ENCODE results near the gene TMEM132E. TPM values are rescaled to one million over a fixed set of nuclear protein-coding genes. Genes with fewer than 3 reads are reported as not detected.
A peak's percentile ranks its signal among the peaks of the same experiment; 100 is the strongest.

Gene TMEM132E
- total and polyA plus RNA-seq, 3 donors from 2014 or later, result 2.6 to 3.6 (median 3.1) TPM

- no peak overlapping the region for H3K27ac ChIP-seq
- H3K4me1 ChIP-seq, result no peaks in the 10 kb centered on the region
- intact Hi-C loops (cut with DNase I; ENCODE audit: low total_unique reads), result no loop called here
- TF ChIP-seq POLR2A (IDR thresholded peaks at IDR 0.05), result no peak
- peak in 1 of 3 experiments; percentile 45 for TF ChIP-seq CTCF (IDR thresholded peaks at IDR 0.05)
- 58 to 77% methylated on average over 2 of the region's 2 CpGs for WGBS, 2 donors
- H3K36me3 ChIP-seq (ENCODE audit: low read depth, missing control alignments), result no peaks in the 10 kb centered on the region
- no peak for DNase-seq
- no peak overlapping the region for H3K4me3 ChIP-seq
- no peaks in the 10 kb centered on the region for H3K27me3 ChIP-seq
- no peaks in the 10 kb centered on the region for H3K9me3 ChIP-seq
Measured at GRCh38 chr17:34562387-34562786, 17.0 kb upstream of the TMEM132E start.

- no peak overlapping the region for H3K27ac ChIP-seq
- H3K27me3 ChIP-seq, result no peaks in the 10 kb centered on the region
- H3K36me3 ChIP-seq (ENCODE audit: low read depth, missing control alignments), result no peaks in the 10 kb centered on the region
- no peaks in the 10 kb centered on the region for H3K4me1 ChIP-seq
- intact Hi-C loops (cut with DNase I; ENCODE audit: low total_unique reads), result no loop called here
- 78 to 83% methylated on average over 1 of the region's 1 CpG for WGBS, 2 donors
- no peaks in the 10 kb centered on the region for H3K9me3 ChIP-seq
- no peak overlapping the region for H3K4me3 ChIP-seq
- TF ChIP-seq CTCF (IDR thresholded peaks at IDR 0.05) (no peak), POLR2A (IDR thresholded peaks at IDR 0.05) (no peak)
- DNase-seq, result no peak
Measured at GRCh38 chr17:34565713-34566112, 13.7 kb upstream of the TMEM132E start.

GRCh38 chr17:34566201-34566600, 13.2 kb upstream of the TMEM132E start:
- no peak for DNase-seq
- no peaks in the 10 kb centered on the region for H3K9me3 ChIP-seq
- no peaks in the 10 kb centered on the region for H3K4me1 ChIP-seq
- no peaks in the 10 kb centered on the region for H3K27me3 ChIP-seq
- TF ChIP-seq CTCF (IDR thresholded peaks at IDR 0.05), result no peak
- no peak for TF ChIP-seq POLR2A (IDR thresholded peaks at IDR 0.05)
- intact Hi-C loops (cut with DNase I; ENCODE audit: low total_unique reads), result no loop called here
- H3K4me3 ChIP-seq, result no peak overlapping the region
- H3K36me3 ChIP-seq (ENCODE audit: low read depth, missing control alignments), result no peaks in the 10 kb centered on the region
- no peak overlapping the region for H3K27ac ChIP-seq
- WGBS, 2 donors, result 87 to 90% methylated on average over 4 of the region's 4 CpGs

- Histone ChIP-seq H3K27ac (no peak overlapping the region), H3K36me3 (ENCODE audit: low read depth, missing control alignments) (no peaks in the 10 kb centered on the region), H3K27me3 (no peaks in the 10 kb centered on the region), H3K9me3 (no peaks in the 10 kb centered on the region), H3K4me3 (no peak overlapping the region), H3K4me1 (no peaks in the 10 kb centered on the region)
- WGBS, 2 donors, result 79 to 90% methylated on average over 2 of the region's 2 CpGs
- TF ChIP-seq CTCF (IDR thresholded peaks at IDR 0.05) (no peak), POLR2A (IDR thresholded peaks at IDR 0.05) (no peak)
- DNase-seq, result no peak
- intact Hi-C loops (cut with DNase I; ENCODE audit: low total_unique reads), result no loop called here
Measured at GRCh38 chr17:34566873-34567272, 12.5 kb upstream of the TMEM132E start.

- no peak for DNase-seq
- TF ChIP-seq POLR2A (IDR thresholded peaks at IDR 0.05) (no peak), CTCF (IDR thresholded peaks at IDR 0.05) (no peak)
- no peaks in the 10 kb centered on the region for H3K36me3 ChIP-seq (ENCODE audit: low read depth, missing control alignments)
- H3K27ac ChIP-seq, result no peak overlapping the region
- H3K27me3 ChIP-seq, result no peaks in the 10 kb centered on the region
- H3K9me3 ChIP-seq, result no peaks in the 10 kb centered on the region
- 38 to 41% methylated on average over 8 to 11 of the region's 11 CpGs for whole genome bisulfite sequencing, 2 donors
- no peak overlapping the region for H3K4me3 ChIP-seq
- intact Hi-C loops (cut with DNase I; ENCODE audit: low total_unique reads), result no loop called here
- no peaks in the 10 kb centered on the region for H3K4me1 ChIP-seq
Measured at GRCh38 chr17:34567691-34568465, 11.5 kb upstream of the TMEM132E start.

All from testis (tissue), 3 donors.